ENCODE results near the gene HOXB7. TPM values are rescaled to one million over a fixed set of nuclear protein-coding genes. Genes with fewer than 3 reads are reported as not detected.

Gene HOXB7
- total RNA-seq, 2 experiments from 2014 or later = 0.29 TPM; not detected in 1

DNA sequence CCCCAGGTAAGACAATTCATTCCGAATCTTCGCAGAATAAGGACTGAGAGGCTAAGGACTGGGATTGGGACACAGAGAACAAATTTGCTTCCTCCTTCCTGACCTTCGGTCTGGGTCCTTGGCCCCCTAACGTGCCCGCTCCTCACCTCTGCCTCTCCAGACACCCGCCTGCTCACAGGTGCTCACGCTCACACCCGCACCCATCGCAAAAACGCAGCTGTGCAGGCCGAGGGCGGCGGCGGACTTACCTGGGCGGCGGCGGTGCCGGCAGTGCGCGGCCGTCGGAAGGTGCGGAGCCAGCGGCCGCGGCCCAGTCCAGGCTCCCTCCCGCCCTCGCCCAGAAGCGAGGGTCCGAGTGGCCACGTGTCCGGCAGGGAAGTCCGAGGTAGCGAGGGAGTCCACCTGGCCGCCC lies 22.5 kb upstream of the HOXB7 start:
- no peak for DNase-seq
- Mint-ChIP-seq H3K36me3 (ENCODE audit: low read depth) (no peaks in the 10 kb centered on the region), H3K4me3 (no peak overlapping the region), H3K4me1 (ENCODE audit: low read depth) (peaks cover 10% of the 10 kb centered on the region), H3K9me3 (no peaks in the 10 kb centered on the region), H3K27ac (no peak overlapping the region), H3K27me3 (ENCODE audit: low read depth) (peaks cover 88% of the 10 kb centered on the region)
- intact Hi-C loops (cut with micrococcal nuclease) = no loop called here
- CTCF ChIA-PET = no interaction called here

DNA sequence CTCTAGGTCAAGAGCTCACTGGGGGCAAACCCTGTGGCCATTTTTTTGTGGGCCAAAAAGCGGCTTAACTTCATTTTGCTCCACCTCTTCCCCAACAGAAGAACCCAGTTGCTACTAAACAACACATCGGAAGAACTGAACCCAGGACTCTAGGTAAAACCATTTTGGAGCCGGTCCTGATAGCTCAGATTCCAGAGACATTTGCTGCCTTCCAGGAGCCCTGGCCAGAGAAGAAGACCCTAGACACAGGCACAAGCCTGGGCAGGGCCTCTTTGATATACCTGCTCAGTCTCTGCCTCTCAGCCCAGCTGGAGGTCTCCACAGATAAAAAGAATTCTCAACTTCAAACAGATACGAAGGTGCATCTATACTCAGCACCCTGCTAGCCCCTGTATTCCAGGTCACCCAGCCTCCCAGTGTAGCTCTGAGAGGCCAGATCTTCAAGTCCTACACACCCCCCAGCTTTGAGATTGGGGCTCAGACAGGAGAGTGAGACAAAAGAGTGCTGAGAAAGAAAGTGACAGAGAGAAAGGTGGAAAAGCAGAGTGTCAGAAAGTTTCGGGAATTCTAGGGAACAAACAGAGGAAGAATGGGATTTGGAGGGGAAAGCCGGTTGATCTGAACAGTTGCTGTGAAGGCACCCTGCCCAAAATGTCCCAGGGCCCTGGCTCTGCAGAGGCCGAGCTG lies 21.9 kb upstream of the HOXB7 start:
- CTCF ChIA-PET = interaction anchor here (1.1 kb wide), 2 partner anchors 25 to 46 kb away, joined by 3 to 5 read pairs; no protein-coding TSS in a partner anchor
- peaks cover 88% of the 10 kb centered on the region for H3K27me3 Mint-ChIP-seq (ENCODE audit: low read depth)
- peak overlapping the region; percentile 4 for H3K4me3 Mint-ChIP-seq
- no peaks in the 10 kb centered on the region for H3K9me3 Mint-ChIP-seq
- DNase-seq = no peak
- intact Hi-C loops (cut with micrococcal nuclease) = no loop called here
- no peak overlapping the region for H3K27ac Mint-ChIP-seq
- H3K36me3 Mint-ChIP-seq (ENCODE audit: low read depth) = no peaks in the 10 kb centered on the region
- H3K4me1 Mint-ChIP-seq (ENCODE audit: low read depth) = peaks cover 10% of the 10 kb centered on the region

DNA sequence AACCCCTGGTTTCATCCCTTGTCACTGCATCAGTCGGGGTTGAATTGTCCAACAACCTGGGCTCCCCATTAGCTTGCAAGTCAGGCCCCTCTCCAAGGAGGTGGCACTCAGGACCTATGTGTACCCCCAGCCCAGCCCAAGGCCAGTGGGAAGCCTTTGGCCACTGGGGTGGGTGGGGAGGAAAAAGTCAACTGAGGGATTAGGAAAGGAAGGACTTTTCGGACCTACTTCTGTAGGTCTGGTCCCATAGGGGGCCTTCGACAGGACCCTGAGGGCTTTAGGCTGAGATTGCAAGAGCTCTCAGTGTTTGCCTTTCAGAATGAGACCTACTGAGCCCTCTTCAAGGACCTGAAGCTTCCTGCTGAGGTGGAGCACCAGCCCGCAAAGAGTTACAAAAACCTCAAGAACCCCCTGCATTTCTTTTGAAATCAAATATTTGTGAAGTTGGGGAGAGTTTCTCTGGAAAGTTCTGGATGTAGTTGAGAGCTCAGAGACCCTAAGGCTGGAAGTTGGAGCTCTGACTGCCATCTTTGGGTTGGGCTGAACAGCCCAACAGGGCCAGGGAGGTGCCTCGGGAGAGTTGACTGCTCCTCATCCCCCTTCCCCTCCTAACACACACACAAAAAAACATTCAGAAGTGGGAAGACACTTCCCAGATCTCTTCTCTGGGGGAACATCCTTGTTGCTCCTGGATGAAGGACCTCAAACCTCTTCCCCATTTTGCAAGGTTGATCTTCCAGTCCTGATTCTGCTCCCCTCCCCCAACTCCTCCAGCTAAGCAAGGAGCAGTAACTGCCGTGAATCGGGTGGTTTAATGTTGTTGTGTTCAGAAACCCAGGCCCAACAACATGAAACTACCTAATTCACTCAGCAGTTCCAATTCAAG lies 21.1 kb upstream of the HOXB7 start:
- Mint-ChIP-seq H3K27me3 (ENCODE audit: low read depth) (peaks cover 87% of the 10 kb centered on the region), H3K27ac (no peak overlapping the region), H3K4me3 (no peak overlapping the region), H3K9me3 (no peaks in the 10 kb centered on the region), H3K4me1 (ENCODE audit: low read depth) (peaks cover 12% of the 10 kb centered on the region), H3K36me3 (ENCODE audit: low read depth) (no peaks in the 10 kb centered on the region)
- CTCF ChIA-PET = interaction anchor here (0.7 to 1.1 kb wide), 3 partner anchors 24 to 892 kb away, joined by 3 to 5 read pairs (median 3); no protein-coding TSS in a partner anchor
- no peak for DNase-seq
- intact Hi-C loops (cut with micrococcal nuclease) = no loop called here

DNA sequence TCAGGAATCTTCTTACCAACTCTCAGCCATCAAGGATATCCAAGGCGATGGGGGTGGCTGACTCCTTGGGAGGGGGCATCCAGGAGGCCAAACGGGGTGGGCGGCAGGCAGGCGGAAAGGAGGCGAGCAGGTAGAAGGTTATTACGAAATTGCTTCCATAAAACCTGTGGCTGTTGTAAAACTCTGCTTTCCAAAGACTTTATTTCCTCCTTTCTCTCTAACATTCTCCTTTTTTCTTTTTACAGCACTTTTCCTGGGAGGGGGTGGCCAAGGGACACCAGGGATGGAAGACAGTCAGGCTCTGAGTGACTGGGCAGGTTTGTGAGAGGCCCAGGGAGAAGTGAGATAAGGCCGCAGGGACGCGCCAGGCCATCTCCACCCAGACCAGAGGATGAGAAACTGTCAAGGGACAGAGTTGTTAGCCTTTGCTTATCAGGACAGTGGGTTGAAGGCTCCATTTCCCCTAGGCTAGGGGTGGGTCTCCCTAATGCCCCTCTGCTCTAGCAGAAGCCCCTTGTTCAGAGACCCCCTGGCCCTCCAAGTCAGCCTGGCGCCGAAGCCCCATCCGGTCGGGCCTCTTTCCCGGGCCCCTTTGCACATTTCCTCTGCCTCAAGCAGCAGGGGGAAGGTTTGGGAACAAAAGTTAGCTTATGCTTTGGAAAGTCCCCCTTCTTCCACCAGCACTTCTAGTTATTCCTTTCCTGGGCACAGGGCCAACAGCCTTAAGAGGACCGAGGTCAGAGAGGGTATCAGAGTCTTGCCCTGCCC lies 20.3 kb upstream of the HOXB7 start:
- intact Hi-C loops (cut with micrococcal nuclease) = no loop called here
- H3K4me3 Mint-ChIP-seq = no peak overlapping the region
- CTCF ChIA-PET = no interaction called here
- H3K4me1 Mint-ChIP-seq (ENCODE audit: low read depth) = peaks cover 8% of the 10 kb centered on the region
- no peak for DNase-seq
- H3K36me3 Mint-ChIP-seq (ENCODE audit: low read depth) = no peaks in the 10 kb centered on the region
- H3K27me3 Mint-ChIP-seq (ENCODE audit: low read depth) = peaks cover 84% of the 10 kb centered on the region
- no peak overlapping the region for H3K27ac Mint-ChIP-seq
- H3K9me3 Mint-ChIP-seq = no peaks in the 10 kb centered on the region

DNA sequence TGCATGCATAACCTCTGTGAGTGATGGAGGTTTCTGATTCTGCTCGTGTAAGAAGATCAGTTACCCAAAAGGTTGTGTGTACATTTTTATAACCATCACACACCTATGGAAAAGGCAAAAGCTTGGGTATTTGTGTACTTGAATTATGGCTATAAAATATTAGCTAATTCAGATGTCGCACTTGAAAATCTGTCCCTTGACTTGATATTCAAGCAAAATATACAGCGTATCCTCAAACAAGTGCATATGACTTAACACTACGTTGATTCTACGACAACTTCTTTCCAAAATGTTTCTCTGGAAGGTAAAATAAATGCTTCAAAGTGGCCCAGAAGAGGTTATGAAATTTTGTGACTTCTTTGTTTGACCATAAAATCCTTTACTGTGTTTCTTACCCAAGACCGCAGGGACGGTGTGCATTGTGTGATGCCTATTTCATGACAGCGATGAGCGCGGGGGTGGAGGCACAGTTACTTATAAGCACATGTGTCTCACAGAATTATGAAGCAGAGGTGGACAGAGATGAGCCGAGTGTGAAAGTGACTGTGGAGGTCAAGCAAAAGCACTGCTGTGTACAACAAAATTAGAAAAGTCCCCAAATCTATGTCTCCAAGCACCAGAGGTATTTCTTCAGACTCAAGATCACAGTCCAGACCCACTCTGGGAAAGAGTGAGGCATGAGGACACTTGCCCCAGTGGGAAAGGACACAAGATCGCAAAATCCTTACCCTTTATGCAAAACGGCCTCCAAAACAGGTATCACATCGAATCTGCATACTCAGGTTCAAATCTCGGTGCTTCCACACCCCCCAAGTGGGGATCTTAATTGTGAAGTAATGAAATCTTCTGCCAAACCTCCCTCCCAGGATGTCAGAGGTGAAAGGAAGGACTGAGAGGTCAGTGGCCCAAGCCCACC lies 19.4 kb upstream of the HOXB7 start:
- CTCF ChIA-PET = interaction anchor here (0.5 to 1.4 kb wide), 2 partner anchors 11 to 13 kb away, joined by 3 to 5 read pairs; no protein-coding TSS in a partner anchor
- no peaks in the 10 kb centered on the region for H3K36me3 Mint-ChIP-seq (ENCODE audit: low read depth)

DNA sequence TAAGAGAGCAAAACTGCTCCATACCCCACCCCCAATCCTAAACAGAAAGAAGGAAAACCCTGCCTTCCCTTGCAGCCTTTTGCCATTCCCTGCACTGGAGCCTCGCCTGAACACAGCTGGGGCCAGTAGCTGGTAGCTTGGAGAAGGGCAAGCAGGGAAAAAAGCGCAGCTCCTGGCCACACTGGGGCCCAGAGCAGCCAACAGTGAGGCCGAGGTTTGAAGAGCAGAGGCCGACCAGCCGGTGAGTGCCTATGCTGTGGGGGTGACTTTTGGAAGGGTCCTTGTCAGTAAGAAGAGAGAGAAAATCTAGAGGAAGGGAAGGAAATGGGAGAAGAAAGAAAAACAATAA lies 18.6 kb upstream of the HOXB7 start:
- Mint-ChIP-seq H3K4me1 (ENCODE audit: low read depth) (peaks cover 7% of the 10 kb centered on the region), H3K36me3 (ENCODE audit: low read depth) (no peaks in the 10 kb centered on the region), H3K27ac (no peak overlapping the region), H3K4me3 (no peak overlapping the region), H3K9me3 (no peaks in the 10 kb centered on the region), H3K27me3 (ENCODE audit: low read depth) (peaks cover 72% of the 10 kb centered on the region)
- DNase-seq = no peak
- CTCF ChIA-PET = interaction anchor here (0.5 to 1.4 kb wide), 3 partner anchors 10 to 167 kb away, joined by 3 to 7 read pairs (median 5); no protein-coding TSS in a partner anchor
- intact Hi-C loops (cut with micrococcal nuclease) = no loop called here

More for the DNA sequence above, 19.4 kb upstream of the HOXB7 start:
- Mint-ChIP-seq H3K9me3 (no peaks in the 10 kb centered on the region), H3K27me3 (ENCODE audit: low read depth) (peaks cover 79% of the 10 kb centered on the region), H3K4me1 (ENCODE audit: low read depth) (peaks cover 7% of the 10 kb centered on the region), H3K4me3 (no peak overlapping the region), H3K27ac (no peak overlapping the region)
- DNase-seq = no peak
- intact Hi-C loops (cut with micrococcal nuclease) = no loop called here

DNA sequence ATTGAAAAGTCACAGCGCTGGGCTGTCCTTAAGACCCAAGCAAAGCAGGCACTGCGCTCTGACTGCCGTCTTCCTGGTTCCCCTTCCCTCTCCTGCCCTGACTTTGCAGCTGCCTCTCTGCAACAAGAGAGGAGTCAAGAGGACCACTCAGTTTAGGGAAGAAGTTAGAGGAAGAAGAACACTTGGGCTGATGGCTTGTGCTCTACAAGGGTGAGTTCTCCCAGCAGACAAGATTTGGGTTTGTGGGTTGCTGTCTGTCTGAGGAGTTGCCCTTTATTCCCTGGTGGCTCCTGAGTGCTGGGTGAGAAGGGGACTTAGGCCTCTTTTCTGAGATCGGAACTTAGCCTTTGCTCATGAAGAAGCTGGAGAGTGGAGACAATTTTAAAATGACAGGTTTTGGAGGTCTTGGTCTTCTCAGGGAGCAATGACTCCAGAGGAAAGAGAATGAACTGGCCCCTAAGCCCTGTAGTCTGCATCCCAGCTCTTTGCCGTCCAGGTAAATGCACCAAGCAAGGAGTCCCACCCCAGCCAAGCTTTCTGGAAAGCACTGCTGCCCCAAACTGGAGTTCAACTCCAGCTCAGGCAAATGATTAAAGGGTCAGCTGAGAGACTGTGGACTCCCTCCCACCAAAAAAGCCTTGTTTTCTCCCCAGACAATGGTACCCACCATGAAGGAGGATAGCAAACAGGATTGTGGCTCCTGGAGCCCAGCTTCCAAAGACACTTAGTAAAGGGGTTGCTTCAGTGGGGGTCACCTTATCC lies 18.0 kb upstream of the HOXB7 start:
- no peak overlapping the region for H3K27ac Mint-ChIP-seq
- H3K4me3 Mint-ChIP-seq = no peak overlapping the region
- CTCF ChIA-PET = interaction anchor here (0.5 to 1.4 kb wide), 2 partner anchors 10 to 168 kb away, joined by 5 to 7 read pairs; no protein-coding TSS in a partner anchor
- no peaks in the 10 kb centered on the region for H3K36me3 Mint-ChIP-seq (ENCODE audit: low read depth)
- H3K4me1 Mint-ChIP-seq (ENCODE audit: low read depth) = peaks cover 7% of the 10 kb centered on the region
- intact Hi-C loops (cut with micrococcal nuclease) = no loop called here
- H3K27me3 Mint-ChIP-seq (ENCODE audit: low read depth) = peaks cover 71% of the 10 kb centered on the region
- no peak for DNase-seq
- no peaks in the 10 kb centered on the region for H3K9me3 Mint-ChIP-seq

DNA sequence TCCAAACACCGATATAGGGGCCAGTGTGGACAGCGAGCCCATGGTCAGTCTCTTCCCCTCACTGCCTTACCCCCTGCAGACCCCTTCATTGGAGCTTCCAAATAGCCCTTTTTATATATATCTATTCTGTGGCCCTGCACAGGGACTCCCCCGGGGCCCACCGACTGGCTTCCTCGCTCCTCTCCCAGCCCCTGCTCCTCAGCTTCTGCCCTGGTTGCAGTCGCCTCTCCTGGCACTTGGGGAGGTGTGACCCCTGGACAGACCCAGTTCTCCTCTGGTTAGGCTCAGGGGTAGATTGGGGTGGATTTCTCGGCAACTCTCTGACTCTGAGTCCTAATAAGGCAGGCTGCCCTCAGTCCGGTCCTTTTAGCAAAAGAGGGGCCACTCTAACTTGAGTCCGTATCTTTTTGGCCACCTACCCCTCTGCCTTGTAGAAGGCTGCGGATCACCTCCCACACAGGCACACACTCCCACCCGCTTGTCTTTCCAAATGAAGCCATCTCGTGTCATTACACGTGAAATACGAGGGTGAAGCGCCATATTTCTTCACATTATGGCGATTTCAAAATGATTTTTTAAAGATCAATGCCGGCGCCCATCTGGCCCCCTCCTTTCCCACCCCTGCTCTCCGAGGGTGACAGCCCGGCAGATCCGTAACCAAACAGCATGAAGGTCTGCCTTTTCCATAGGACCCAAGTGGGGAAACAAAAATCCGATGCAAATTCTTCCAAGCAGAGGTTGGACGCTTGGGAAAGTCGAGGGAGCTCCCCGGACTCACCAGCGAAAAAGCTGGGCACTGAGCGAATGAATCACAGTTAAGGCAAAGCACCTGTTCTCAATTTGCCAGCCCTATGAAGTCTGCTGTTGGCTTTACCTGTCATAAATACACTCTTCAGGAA lies 17.1 kb upstream of the HOXB7 start:
- peaks cover 71% of the 10 kb centered on the region for H3K27me3 Mint-ChIP-seq (ENCODE audit: low read depth)
- no peak overlapping the region for H3K27ac Mint-ChIP-seq
- no peaks in the 10 kb centered on the region for H3K36me3 Mint-ChIP-seq (ENCODE audit: low read depth)
- no peak overlapping the region for H3K4me3 Mint-ChIP-seq
- H3K9me3 Mint-ChIP-seq = no peaks in the 10 kb centered on the region
- CTCF ChIA-PET = interaction anchor here (0.6 to 3.5 kb wide), 2 partner anchors 8 to 217 kb away, joined by 3 to 29 read pairs; no protein-coding TSS in a partner anchor
- DNase-seq = no peak
- intact Hi-C loops (cut with micrococcal nuclease) = no loop called here
- H3K4me1 Mint-ChIP-seq (ENCODE audit: low read depth) = peaks cover 7% of the 10 kb centered on the region

DNA sequence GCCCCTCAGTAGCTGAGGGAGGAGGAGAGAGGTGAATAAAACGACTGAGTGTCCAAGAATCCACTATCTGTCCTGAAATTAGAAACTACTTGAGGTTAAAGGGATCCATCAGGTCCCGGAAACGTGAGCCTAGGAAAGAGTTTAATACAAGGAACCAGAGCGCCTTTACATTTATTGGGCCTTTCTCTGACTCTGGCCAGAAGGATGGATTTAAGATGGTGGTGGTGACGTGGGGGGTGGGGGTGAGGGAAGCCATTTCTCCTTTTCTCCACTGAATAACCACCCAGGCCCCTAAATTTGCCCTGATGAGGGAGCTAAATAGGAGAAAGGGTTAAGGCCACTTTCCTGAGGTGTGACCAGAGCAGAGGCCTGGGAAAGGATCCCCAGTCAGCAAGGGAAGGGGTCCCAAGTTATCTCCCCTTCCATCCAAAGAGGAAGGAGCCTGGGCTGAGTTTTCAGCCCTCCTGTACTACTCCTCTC lies 16.3 kb upstream of the HOXB7 start:
- Mint-ChIP-seq H3K4me1 (ENCODE audit: low read depth) (peaks cover 7% of the 10 kb centered on the region), H3K27me3 (ENCODE audit: low read depth) (peaks cover 71% of the 10 kb centered on the region), H3K4me3 (peak overlapping the region; percentile 86), H3K36me3 (ENCODE audit: low read depth) (no peaks in the 10 kb centered on the region), H3K27ac (no peak overlapping the region), H3K9me3 (no peaks in the 10 kb centered on the region)
- no peak for DNase-seq
- CTCF ChIA-PET = interaction anchor here (0.6 to 3.5 kb wide), 2 partner anchors 9 to 218 kb away, joined by 3 to 29 read pairs; no protein-coding TSS in a partner anchor
- intact Hi-C loops (cut with micrococcal nuclease) = no loop called here
